Measurements from ENCODE around the gene CARD9. TPM values are rescaled to one million over a fixed set of nuclear protein-coding genes. Genes with fewer than 3 reads are reported as not detected.
A peak's percentile ranks its signal among the peaks of the same experiment; 100 is the strongest.

CARD9 gene
- total RNA-seq, 4 donors from 2014 or later = 2.3 to 7.4 (median 3.3) TPM

DNA sequence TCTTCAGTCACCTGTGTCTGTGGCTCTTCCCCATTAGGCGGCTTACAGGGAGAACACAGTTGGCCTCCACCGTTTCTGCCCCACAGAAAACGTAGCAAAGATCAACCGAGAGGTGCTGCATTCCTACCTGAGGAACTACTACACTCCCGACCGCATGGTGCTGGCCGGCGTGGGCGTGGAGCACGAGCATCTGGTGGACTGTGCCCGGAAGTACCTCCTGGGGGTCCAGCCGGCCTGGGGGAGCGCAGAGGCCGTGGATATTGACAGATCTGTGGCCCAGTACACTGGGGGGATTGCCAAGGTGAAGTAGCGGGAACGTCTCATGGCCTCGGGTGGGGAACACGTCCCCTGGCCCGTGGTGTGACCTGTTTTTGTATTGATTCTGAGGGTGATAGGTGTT, 43.4 kb upstream of the CARD9 start:
- no peak for DNase-seq (ENCODE audit: low spot score in 2 of 2)
- TF ChIP-seq, protein P1, sequence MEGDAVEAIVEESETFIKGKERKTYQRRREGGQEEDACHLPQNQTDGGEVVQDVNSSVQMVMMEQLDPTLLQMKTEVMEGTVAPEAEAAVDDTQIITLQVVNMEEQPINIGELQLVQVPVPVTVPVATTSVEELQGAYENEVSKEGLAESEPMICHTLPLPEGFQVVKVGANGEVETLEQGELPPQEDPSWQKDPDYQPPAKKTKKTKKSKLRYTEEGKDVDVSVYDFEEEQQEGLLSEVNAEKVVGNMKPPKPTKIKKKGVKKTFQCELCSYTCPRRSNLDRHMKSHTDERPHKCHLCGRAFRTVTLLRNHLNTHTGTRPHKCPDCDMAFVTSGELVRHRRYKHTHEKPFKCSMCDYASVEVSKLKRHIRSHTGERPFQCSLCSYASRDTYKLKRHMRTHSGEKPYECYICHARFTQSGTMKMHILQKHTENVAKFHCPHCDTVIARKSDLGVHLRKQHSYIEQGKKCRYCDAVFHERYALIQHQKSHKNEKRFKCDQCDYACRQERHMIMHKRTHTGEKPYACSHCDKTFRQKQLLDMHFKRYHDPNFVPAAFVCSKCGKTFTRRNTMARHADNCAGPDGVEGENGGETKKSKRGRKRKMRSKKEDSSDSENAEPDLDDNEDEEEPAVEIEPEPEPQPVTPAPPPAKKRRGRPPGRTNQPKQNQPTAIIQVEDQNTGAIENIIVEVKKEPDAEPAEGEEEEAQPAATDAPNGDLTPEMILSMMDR (IDR thresholded peaks at IDR 0.05) = no peak
- no peak for TF ChIP-seq POLR2A (IDR thresholded peaks at IDR 0.05)
- no peak for TF ChIP-seq EP300 (IDR thresholded peaks at IDR 0.05)
- no peak for TF ChIP-seq POLR2AphosphoS5 (IDR thresholded peaks at IDR 0.05)
- Histone ChIP-seq H3K27ac (no peak overlapping the region), H3K4me1 (peaks cover 2% of the 10 kb centered on the region), H3K4me3 (no peak overlapping the region), H3K36me3 (peaks cover 94% of the 10 kb centered on the region), H3K27me3 (no peaks in the 10 kb centered on the region), H3K9me3 (no peaks in the 10 kb centered on the region)
- WGBS = 95% methylated on average over 19 of the region's 19 CpGs

DNA sequence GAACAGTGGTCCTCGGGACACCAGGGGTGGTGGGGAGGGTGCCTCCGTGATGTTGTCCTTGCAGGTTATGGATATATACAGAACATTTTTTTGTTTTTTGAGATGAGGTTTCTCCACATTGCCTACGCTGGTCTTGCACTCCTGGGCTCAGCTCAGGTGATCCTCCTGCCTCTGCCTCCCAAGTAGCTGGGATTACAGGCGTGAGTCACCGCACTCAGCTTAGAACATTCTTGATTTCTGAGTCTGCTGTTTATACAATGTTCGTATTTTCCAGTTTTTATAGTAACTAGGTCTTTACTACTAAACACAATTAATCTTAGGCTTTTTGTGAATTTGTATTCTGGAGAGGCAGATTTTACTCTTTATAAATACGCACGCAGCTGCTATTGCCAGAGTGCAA, 43.0 kb upstream of the CARD9 start:
- Histone ChIP-seq H3K27me3 (no peaks in the 10 kb centered on the region), H3K9me3 (no peaks in the 10 kb centered on the region), H3K36me3 (peaks cover 90% of the 10 kb centered on the region), H3K4me1 (peaks cover 7% of the 10 kb centered on the region), H3K4me3 (no peak overlapping the region), H3K27ac (no peak overlapping the region)
- 96% methylated on average over 6 of the region's 8 CpGs for WGBS
- TF ChIP-seq POLR2A (IDR thresholded peaks at IDR 0.05) (no peak), POLR2AphosphoS5 (IDR thresholded peaks at IDR 0.05) (no peak), EP300 (IDR thresholded peaks at IDR 0.05) (no peak)
- TF ChIP-seq, protein P1 (IDR thresholded peaks at IDR 0.05) = no peak
- DNase-seq (ENCODE audit: low spot score in 2 of 2) = no peak

DNA sequence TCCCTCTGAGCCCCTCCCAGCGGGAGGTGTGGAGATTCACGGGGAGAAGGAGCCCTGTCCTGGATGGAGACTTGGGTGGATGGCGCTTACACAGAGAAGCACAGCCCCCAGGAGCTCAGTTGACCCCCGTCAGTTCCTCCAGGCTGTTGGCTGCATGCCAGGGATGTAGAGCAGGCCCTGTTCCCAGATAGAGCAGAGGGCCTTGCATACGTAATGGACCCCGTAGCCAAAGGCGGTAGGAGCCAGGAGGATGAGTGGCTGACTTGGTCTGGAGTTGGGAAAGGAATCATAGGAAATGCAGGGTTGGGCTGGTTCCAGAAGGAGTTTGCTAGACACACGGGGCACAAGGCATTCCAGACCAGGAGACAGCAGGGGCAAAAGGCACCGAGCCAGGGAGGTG, 39.5 kb upstream of the CARD9 start:
- Histone ChIP-seq H3K27ac (no peak overlapping the region), H3K4me1 (peaks cover 30% of the 10 kb centered on the region), H3K27me3 (no peaks in the 10 kb centered on the region), H3K9me3 (no peaks in the 10 kb centered on the region), H3K36me3 (peaks cover 55% of the 10 kb centered on the region), H3K4me3 (no peak overlapping the region)
- TF ChIP-seq EP300 (IDR thresholded peaks at IDR 0.05) (no peak), POLR2AphosphoS5 (IDR thresholded peaks at IDR 0.05) (no peak), POLR2A (IDR thresholded peaks at IDR 0.05) (no peak)
- TF ChIP-seq, protein P1 (IDR thresholded peaks at IDR 0.05) = no peak
- 75% methylated on average over 9 of the region's 9 CpGs for WGBS
- DNase-seq (ENCODE audit: low spot score in 2 of 2) = no peak

DNA sequence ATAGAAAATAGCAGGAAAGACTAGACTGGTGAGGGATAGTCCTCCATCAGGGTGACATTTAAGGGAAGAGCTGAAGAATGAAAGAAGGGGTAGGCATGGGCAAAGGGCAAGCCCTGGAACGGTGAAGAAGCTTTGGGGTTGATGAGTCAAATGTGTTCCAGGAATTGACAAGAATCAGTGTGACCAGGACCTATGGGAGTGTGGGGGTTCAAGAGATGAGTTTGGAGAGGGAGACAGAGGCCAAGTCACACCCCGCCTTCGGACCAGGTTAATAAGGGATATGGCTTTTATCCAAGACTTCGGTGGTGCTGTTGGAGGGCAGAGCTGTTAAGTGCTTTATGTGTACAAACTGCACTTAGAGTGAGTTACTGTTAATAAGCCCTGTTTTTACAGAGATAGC, 37.9 kb upstream of the CARD9 start:
- H3K36me3 ChIP-seq = peaks cover 53% of the 10 kb centered on the region
- no peaks in the 10 kb centered on the region for H3K9me3 ChIP-seq
- no peak overlapping the region for H3K27ac ChIP-seq
- DNase-seq (ENCODE audit: low spot score in 2 of 2) = no peak
- peak overlapping the region; percentile 91 for H3K4me3 ChIP-seq
- WGBS = 21% methylated on average over 4 of the region's 4 CpGs
- no peaks in the 10 kb centered on the region for H3K27me3 ChIP-seq
- no peak for TF ChIP-seq EP300 (IDR thresholded peaks at IDR 0.05)
- no peak for TF ChIP-seq POLR2A (IDR thresholded peaks at IDR 0.05)
- TF ChIP-seq, protein P1 (IDR thresholded peaks at IDR 0.05) = no peak
- TF ChIP-seq POLR2AphosphoS5 (IDR thresholded peaks at IDR 0.05) = no peak
- H3K4me1 ChIP-seq = peaks cover 30% of the 10 kb centered on the region

DNA sequence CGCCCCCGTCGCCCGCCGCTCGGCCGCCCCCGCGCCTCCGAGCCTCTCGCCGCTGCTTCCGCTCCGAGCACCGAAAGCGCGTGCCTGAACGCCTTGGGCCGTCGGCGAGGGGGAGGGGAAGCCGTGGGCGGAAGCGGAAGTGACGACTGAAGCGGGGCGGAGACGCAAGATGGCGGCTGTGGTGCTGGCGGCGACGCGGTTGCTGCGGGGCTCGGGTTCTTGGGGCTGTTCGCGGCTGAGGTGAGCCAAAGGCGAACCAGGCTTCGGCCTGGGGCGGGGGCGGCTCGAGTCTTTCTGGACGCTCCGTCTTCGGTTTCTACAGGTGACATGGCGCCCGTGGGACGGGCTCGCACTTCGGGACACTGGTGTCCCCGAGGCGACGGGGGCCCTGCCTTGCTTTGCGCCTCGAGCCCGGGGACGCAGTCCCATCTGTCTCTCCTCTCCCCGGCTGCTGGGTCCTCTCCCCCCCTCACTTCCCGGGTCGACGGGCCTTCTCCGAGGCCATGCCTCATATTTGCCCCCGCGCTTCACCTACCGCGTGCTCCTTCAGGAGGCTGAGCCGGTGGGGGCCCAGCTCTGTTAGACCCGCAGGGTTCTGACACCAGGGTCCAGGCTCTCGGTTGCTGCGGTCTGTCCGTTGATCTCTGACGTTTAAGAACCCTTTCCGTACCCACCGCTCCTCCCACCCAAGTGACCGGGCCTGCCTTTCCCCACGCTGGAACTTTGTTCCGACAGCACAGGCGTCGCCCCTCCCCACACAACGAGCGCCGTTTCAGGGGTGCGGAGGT, 37.2 kb upstream of the CARD9 start, which contains the start of the genes ENTR1 and PMPCA:
ENTR1 (minus strand) TSS at position 115 of the 788 bp plus-strand sequence. CDS start 217 bp downstream, outside the sequence.
PMPCA (plus strand) TSS at position 159 of the 788 bp plus-strand sequence; CDS start at position 170, 11 bp downstream.
- peak within 1 kb of the TSS; percentile 91 for H3K4me3 ChIP-seq
- peak; percentile 65 for TF ChIP-seq POLR2A (IDR thresholded peaks at IDR 0.05)
- TF ChIP-seq, protein P1 (IDR thresholded peaks at IDR 0.05) = no peak
- peak; percentile 85 to 94 (median 90) for TF ChIP-seq POLR2AphosphoS5 (IDR thresholded peaks at IDR 0.05)
- no peak for TF ChIP-seq EP300 (IDR thresholded peaks at IDR 0.05)
- H3K4me1 ChIP-seq = peaks cover 30% of the 10 kb centered on the region
- H3K27me3 ChIP-seq = no peaks in the 10 kb centered on the region
- H3K9me3 ChIP-seq = no peaks in the 10 kb centered on the region
- peak within 1 kb of the TSS; percentile 81 for H3K27ac ChIP-seq
- peaks cover 53% of the 10 kb centered on the region for H3K36me3 ChIP-seq
- peak; percentile 96 for DNase-seq (ENCODE audit: low spot score in 2 of 2)
- 0% methylated on average over 49 of the region's 83 CpGs for WGBS

All from suprapubic skin (tissue), 4 donors.